ENCODE measurements around the gene CCL25. TPM values are rescaled to one million over a fixed set of nuclear protein-coding genes. Genes with fewer than 3 reads are reported as not detected.

The CCL25 gene
- total and polyA plus RNA-seq, 4 donors, result 25.2 TPM; not detected in 3

DNA sequence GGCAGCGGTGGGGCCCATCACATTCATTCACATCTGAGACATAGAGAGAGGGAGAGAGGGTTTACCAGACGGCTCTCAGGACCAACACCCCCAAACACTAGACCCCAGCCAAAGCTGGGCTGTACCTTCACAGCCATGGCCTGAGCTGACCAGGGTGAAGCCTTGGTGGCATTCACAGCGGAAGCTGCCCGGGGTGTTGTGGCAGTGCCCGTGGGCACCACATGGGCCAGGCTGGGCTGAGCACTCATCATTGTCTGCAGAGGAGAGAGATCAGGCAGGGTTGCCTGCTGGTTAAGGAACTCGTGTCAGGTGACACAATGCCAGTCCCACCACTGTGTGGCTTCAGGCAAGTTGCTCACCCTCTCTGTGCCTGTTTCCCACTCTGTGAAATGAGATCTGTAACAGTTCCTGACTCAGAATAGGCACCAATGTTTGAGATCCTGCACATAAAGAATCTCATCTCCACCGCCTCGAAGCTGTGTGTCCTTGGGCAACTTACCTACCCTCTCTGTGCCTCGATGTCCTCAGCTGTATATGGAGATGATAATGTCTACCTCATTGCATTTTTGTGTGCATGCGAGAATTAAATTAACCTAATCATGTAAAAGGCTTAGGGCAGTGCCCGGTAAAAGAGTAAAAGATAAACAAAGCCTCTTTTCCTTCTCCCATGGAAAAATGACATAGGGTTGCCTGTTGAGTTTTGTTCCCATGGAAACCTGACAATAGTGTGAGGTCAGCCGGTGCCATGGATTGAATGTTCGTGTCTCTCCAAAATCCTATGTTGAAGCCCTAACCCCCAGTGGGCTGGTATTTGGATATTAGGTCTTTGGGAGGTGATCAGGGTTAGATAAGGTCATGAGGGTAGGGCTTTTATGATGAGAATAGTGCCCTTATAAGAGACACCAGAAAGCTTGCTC lies 22.9 kb downstream of the CCL25 start:
- ATAC-seq (ENCODE audit: low FRiP score) (no peak), DNase-seq (no peak)
- no peaks in the 10 kb centered on the region for H3K4me1 ChIP-seq (ENCODE audit: control insufficient read depth in 1 of 2, insufficient read depth in 2 of 2, low read length in 2 of 2)
- H3K36me3 ChIP-seq (ENCODE audit: control insufficient read depth in 1 of 2, insufficient read depth in 2 of 2, low read length in 1 of 2), result no peaks in the 10 kb centered on the region
- H3K27me3 ChIP-seq (ENCODE audit: control insufficient read depth in 1 of 2, insufficient read depth in 2 of 2, low read length in 1 of 2), result no peaks in the 10 kb centered on the region
- 73% methylated on average over 13 of the region's 13 CpGs for WGBS, 2 donors
- no peak overlapping the region for H3K27ac ChIP-seq (ENCODE audit: low read depth in 1 of 2, low read length in 2 of 2)
- intact Hi-C loops (cut with DNase I), result no loop called here
- peaks cover 2% of the 10 kb centered on the region for H3K9me3 ChIP-seq (ENCODE audit: control insufficient read depth, low read length)
- H3K4me3 ChIP-seq (ENCODE audit: low read length in 2 of 2), result no peak overlapping the region

DNA sequence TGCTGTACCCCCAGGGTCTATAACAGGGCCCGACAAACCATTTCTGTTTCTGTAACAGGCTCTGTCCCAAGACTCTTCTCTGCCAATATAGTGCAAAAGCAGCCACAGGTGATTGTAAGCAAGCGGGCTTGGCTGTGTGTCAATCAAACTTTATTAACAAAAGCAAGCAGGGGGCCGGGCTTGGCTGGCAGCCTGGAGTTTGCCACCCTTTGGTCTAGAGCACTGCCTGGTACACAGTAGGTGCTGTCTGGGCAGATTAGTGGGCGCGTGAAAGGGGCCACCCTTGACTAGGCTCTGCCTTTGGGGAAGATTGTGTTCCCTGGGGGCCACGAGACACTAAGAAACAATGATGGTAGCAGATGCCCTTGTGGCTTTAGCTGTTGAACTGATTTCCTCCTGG lies 27.4 kb downstream of the CCL25 start:
- no peak overlapping the region for H3K27ac ChIP-seq (ENCODE audit: low read depth in 1 of 2, low read length in 2 of 2)
- H3K27me3 ChIP-seq (ENCODE audit: control insufficient read depth in 1 of 2, insufficient read depth in 2 of 2, low read length in 1 of 2), result no peaks in the 10 kb centered on the region
- no peaks in the 10 kb centered on the region for H3K4me1 ChIP-seq (ENCODE audit: control insufficient read depth in 1 of 2, insufficient read depth in 2 of 2, low read length in 2 of 2)
- DNase-seq (peak in 1 of 2 donors; percentile 40), ATAC-seq (ENCODE audit: low FRiP score) (no peak)
- no peaks in the 10 kb centered on the region for H3K36me3 ChIP-seq (ENCODE audit: control insufficient read depth in 1 of 2, insufficient read depth in 2 of 2, low read length in 1 of 2)
- H3K4me3 ChIP-seq (ENCODE audit: low read length in 2 of 2), result no peak overlapping the region
- intact Hi-C loops (cut with DNase I), result no loop called here
- WGBS, 2 donors, result 94 to 95% methylated on average over 6 of the region's 6 CpGs
- H3K9me3 ChIP-seq (ENCODE audit: control insufficient read depth, low read length), result no peaks in the 10 kb centered on the region

DNA sequence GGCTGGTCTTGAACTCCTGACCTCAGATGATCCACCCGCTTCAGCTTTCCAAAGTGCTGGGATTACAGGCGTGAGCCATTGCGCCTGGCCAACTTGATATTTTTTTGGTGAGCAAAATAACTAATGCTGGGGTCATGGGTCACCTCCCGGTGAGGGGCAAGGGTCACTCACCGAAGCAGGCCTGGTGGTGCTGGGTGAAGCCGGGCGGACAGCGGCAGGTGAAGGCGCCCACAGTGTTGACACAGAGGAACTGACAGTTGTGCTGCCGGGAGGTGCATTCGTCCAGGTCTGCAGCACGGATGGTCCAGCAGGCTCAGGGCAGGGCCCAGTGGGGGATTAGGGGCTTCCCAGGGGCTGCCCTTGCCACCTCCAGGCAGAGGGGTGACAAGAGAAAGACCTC lies 28.3 kb downstream of the CCL25 start:
- Histone ChIP-seq H3K4me1 (ENCODE audit: control insufficient read depth in 1 of 2, insufficient read depth in 2 of 2, low read length in 2 of 2) (no peaks in the 10 kb centered on the region), H3K27ac (ENCODE audit: low read depth in 1 of 2, low read length in 2 of 2) (no peak overlapping the region), H3K4me3 (ENCODE audit: low read length in 2 of 2) (no peak overlapping the region), H3K9me3 (ENCODE audit: control insufficient read depth, low read length) (no peaks in the 10 kb centered on the region), H3K27me3 (ENCODE audit: control insufficient read depth in 1 of 2, insufficient read depth in 2 of 2, low read length in 1 of 2) (no peaks in the 10 kb centered on the region), H3K36me3 (ENCODE audit: control insufficient read depth in 1 of 2, insufficient read depth in 2 of 2, low read length in 1 of 2) (no peaks in the 10 kb centered on the region)
- no peak for DNase-seq
- intact Hi-C loops (cut with DNase I), result no loop called here
- WGBS, 2 donors, result 91 to 93% methylated on average over 12 of the region's 12 CpGs
- no peak for ATAC-seq (ENCODE audit: low FRiP score)

DNA sequence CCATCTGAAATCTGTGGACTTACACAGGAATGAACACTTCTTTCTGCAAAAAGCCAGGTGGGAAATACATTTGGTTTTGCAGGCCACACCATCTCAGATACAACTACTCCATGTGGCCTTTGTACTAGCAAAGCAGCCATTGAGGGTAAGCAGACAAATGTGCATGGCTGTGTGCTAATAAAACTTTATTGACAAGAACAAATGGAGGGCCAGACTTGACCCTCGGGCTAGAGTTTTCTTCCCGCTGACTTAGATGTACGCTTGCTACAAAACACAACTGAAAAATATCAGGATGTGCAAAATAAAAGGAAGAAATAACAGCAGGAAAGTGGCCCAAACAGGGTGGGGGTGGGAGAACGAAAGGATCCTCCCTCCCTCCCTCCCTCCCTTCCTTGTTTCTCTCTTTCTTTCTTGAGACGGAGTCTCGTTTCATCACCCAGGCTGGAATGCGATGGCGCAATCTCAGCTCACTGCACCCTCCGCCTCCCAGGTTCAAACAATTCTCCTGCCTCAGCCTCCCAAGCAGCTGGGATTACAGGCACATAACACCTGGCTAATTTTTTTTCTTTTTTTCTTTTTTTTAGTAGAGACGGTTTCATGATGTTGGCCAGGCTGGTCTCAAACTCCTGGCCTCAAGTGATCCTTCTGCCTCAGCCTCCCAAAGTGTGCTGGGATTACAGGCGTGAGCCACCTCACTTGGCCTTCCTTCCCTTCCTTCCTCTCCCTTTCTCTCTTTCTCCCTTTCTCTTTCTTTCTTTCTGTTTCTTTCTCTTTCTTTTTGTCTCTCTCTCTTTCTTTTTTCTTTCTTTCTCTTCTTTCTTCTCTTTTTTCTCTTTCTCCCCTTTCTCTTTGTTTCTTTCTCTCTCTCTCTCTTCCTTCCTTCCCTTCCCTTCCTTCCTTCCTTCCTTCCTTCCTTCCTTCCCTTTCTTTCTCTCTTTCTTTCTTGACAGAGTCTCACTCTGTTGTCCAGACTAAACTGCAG lies 29.3 kb downstream of the CCL25 start:
- Histone ChIP-seq H3K27ac (ENCODE audit: low read depth in 1 of 2, low read length in 2 of 2) (no peak overlapping the region), H3K4me3 (ENCODE audit: low read length in 2 of 2) (no peak overlapping the region), H3K4me1 (ENCODE audit: control insufficient read depth in 1 of 2, insufficient read depth in 2 of 2, low read length in 2 of 2) (no peaks in the 10 kb centered on the region), H3K27me3 (ENCODE audit: control insufficient read depth in 1 of 2, insufficient read depth in 2 of 2, low read length in 1 of 2) (no peaks in the 10 kb centered on the region), H3K9me3 (ENCODE audit: control insufficient read depth, low read length) (no peaks in the 10 kb centered on the region), H3K36me3 (ENCODE audit: control insufficient read depth in 1 of 2, insufficient read depth in 2 of 2, low read length in 1 of 2) (no peaks in the 10 kb centered on the region)
- peak in 1 of 2 donors; percentile 9 for DNase-seq
- intact Hi-C loops (cut with DNase I), result no loop called here
- no peak for ATAC-seq (ENCODE audit: low FRiP score)
- 89 to 90% methylated on average over 9 to 11 of the region's 11 CpGs for WGBS, 2 donors

DNA sequence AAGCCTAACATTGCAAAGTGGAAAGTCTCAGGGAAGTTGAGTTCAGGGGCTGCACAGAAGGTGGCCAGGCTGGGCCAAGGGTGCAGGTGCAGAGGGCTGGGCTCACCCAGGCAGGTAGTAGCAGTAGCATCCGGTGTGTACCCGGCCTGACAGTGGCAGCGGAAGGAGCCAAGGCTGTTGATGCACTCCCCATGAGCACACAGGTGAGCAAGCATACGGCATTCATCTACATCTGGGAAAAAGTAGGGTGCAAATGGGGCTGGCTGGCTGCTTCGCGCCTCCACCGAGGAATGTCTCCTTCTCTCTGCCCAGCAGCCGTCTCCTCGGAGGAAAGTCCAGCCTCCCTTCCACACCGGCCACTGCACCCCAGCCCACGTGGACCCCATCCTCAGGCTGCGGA lies 30.6 kb downstream of the CCL25 start:
- WGBS, 2 donors, result 89 to 93% methylated on average over 10 to 12 of the region's 12 CpGs
- H3K9me3 ChIP-seq (ENCODE audit: control insufficient read depth, low read length), result no peaks in the 10 kb centered on the region
- H3K4me3 ChIP-seq (ENCODE audit: low read length in 2 of 2), result no peak overlapping the region
- H3K27me3 ChIP-seq (ENCODE audit: control insufficient read depth in 1 of 2, insufficient read depth in 2 of 2, low read length in 1 of 2), result no peaks in the 10 kb centered on the region
- H3K27ac ChIP-seq (ENCODE audit: low read depth in 1 of 2, low read length in 2 of 2), result no peak overlapping the region
- ATAC-seq (ENCODE audit: low FRiP score), result no peak
- H3K36me3 ChIP-seq (ENCODE audit: control insufficient read depth in 1 of 2, insufficient read depth in 2 of 2, low read length in 1 of 2), result no peaks in the 10 kb centered on the region
- no peaks in the 10 kb centered on the region for H3K4me1 ChIP-seq (ENCODE audit: control insufficient read depth in 1 of 2, insufficient read depth in 2 of 2, low read length in 2 of 2)
- DNase-seq, result peak in 1 of 2 donors; percentile 21
- intact Hi-C loops (cut with DNase I), result no loop called here

DNA sequence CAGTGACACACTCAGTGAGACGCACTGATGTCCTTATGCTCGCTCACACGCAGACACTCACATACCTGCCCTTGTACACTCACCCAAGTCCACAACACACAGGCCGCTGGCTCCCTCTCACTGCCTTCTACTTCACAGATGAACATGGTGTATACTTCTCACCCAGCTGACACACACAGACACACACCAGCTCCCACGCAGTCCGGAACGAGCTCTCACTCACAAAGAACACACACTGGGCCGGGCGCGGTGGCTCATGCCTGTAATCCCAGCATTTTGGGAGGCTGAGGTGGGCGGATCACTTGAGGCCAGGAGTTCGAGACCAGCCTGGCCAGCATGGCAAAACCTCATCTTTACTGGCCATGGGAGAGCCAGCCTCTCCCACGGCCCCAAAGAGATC lies 31.6 kb downstream of the CCL25 start:
- Histone ChIP-seq H3K4me3 (ENCODE audit: low read length in 2 of 2) (no peak overlapping the region), H3K9me3 (ENCODE audit: control insufficient read depth, low read length) (no peaks in the 10 kb centered on the region), H3K4me1 (ENCODE audit: control insufficient read depth in 1 of 2, insufficient read depth in 2 of 2, low read length in 2 of 2) (no peaks in the 10 kb centered on the region), H3K36me3 (ENCODE audit: control insufficient read depth in 1 of 2, insufficient read depth in 2 of 2, low read length in 1 of 2) (no peaks in the 10 kb centered on the region), H3K27ac (ENCODE audit: low read depth in 1 of 2, low read length in 2 of 2) (no peak overlapping the region), H3K27me3 (ENCODE audit: control insufficient read depth in 1 of 2, insufficient read depth in 2 of 2, low read length in 1 of 2) (no peaks in the 10 kb centered on the region)
- intact Hi-C loops (cut with DNase I), result no loop called here
- WGBS, 2 donors, result 92 to 94% methylated on average over 13 of the region's 13 CpGs
- ATAC-seq (ENCODE audit: low FRiP score) (no peak), DNase-seq (peak in 1 of 2 donors; percentile 62)

DNA sequence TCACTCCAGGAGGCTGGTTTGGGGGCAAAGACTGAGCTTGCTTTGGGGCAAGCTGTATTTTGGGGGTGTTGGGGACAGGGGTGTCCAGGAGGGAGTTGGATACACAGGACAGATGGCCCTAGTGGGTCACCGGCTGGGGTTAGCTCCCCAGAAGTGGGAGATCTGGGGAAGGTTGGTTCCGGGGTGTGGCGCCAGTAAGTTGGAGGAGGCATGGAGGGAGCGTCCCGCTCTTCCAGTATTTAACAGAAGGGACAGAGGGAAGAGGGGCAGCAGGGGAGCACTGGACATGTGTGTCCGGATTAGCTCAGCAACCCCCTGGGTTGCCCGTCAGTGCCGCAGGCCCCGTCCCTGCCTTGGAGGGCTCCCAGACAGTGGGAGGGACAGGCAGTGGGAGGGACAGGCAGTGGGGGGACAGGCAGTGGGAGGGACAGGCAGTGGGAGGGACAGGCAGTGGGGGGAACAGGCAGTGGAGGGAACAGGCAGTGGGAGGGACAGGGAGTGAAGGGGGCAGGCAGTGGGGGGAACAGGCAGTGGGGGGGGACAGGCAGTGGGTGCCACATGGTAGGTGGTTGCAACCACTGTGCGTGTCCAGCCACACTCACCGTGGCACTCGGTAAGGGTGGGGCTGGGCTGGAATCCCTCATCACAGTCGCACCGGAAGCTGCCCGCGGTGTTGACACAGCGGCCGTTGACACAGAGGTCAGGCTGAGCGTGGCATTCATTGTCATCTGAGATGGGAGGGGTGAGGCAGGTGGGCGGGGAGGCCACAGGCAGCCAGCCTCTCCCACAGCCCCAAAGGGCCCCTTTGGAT lies 33.2 kb downstream of the CCL25 start:
- Histone ChIP-seq H3K4me3 (ENCODE audit: low read length in 2 of 2) (no peak overlapping the region), H3K27me3 (ENCODE audit: control insufficient read depth in 1 of 2, insufficient read depth in 2 of 2, low read length in 1 of 2) (no peaks in the 10 kb centered on the region), H3K36me3 (ENCODE audit: control insufficient read depth in 1 of 2, insufficient read depth in 2 of 2, low read length in 1 of 2) (no peaks in the 10 kb centered on the region), H3K27ac (ENCODE audit: low read depth in 1 of 2, low read length in 2 of 2) (no peak overlapping the region), H3K4me1 (ENCODE audit: control insufficient read depth in 1 of 2, insufficient read depth in 2 of 2, low read length in 2 of 2) (no peaks in the 10 kb centered on the region), H3K9me3 (ENCODE audit: control insufficient read depth, low read length) (peaks cover 2% of the 10 kb centered on the region)
- ATAC-seq (ENCODE audit: low FRiP score) (no peak), DNase-seq (no peak)
- 60 to 66% methylated on average over 20 of the region's 20 CpGs for WGBS, 2 donors
- intact Hi-C loops (cut with DNase I), result no loop called here

DNA sequence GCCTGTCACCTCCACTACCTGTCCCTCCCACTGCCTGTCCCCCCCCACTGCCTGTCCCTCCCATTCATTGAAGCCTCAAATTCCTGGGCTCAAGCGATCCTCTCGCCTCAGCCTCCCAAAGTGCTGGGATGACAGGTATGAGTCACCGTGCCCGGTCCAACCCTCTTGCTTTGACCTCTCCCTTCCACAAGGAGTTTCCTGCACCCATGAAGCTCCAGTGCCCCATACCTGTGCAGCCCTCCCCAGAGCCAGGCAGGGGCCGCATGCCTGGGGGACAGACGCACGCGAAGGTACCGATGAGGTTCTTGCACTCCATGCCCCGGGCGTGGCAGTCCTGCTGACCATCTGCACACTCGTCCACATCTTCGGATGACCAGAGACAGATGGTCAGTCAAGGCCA lies 34.3 kb downstream of the CCL25 start:
- H3K4me3 ChIP-seq (ENCODE audit: low read length in 2 of 2), result no peak overlapping the region
- intact Hi-C loops (cut with DNase I), result no loop called here
- no peaks in the 10 kb centered on the region for H3K36me3 ChIP-seq (ENCODE audit: control insufficient read depth in 1 of 2, insufficient read depth in 2 of 2, low read length in 1 of 2)
- no peak for DNase-seq
- no peak for ATAC-seq (ENCODE audit: low FRiP score)
- H3K9me3 ChIP-seq (ENCODE audit: control insufficient read depth, low read length), result peaks cover 2% of the 10 kb centered on the region
- WGBS, 2 donors, result 92 to 94% methylated on average over 13 of the region's 13 CpGs
- no peaks in the 10 kb centered on the region for H3K27me3 ChIP-seq (ENCODE audit: control insufficient read depth in 1 of 2, insufficient read depth in 2 of 2, low read length in 1 of 2)
- H3K27ac ChIP-seq (ENCODE audit: low read depth in 1 of 2, low read length in 2 of 2), result no peak overlapping the region
- no peaks in the 10 kb centered on the region for H3K4me1 ChIP-seq (ENCODE audit: control insufficient read depth in 1 of 2, insufficient read depth in 2 of 2, low read length in 2 of 2)

All from aorta (tissue), 5 donors.